Dedifferentiated amniotic fluid mesenchymal stem cell (primary cell): ENCODE data around the gene TRAK1.

Experiments used
- DNase-seq: peaks from one replicate; pipeline ENCODE4 v3.0.0-alpha.2; 2016; ENCODE audit errors: extremely low spot score

Gene TRAK1

GRCh38 chr3:42274266-42274665 lies 183.1 kb downstream of the TRAK1 start:
- no peak for DNase-seq

- no peak for DNase-seq
Observed at GRCh38 chr3:42275217-42275616, 184.1 kb downstream of the TRAK1 start.
